Stimulated activated CD4-positive, alpha-beta T cell treated with anti-CD3 and anti-CD28 coated beads, Interleukin-15, amount 100 ng/mL, for 48 hours (primary cell): ENCODE data around the gene FCN1.

ENCODE experiments used
- DNase-seq, 2 donors: peaks; one replicate each; pipeline ENCODE4 v3.0.0-alpha.2; 2020; ENCODE audit warnings: low read depth in 2 of 2

The FCN1 gene

GRCh38 chr9:134951461-134951860 lies 33.7 kb upstream of the FCN1 start:
- no peak for DNase-seq

GRCh38 chr9:134950386-134951210 lies 32.9 kb upstream of the FCN1 start:
- DNase-seq, result no peak

GRCh38 chr9:134949681-134950385 lies 32.1 kb upstream of the FCN1 start:
- DNase-seq, result no peak

GRCh38 chr9:134948149-134948548 lies 30.4 kb upstream of the FCN1 start:
- DNase-seq, result no peak

- DNase-seq, result no peak
Observed at GRCh38 chr9:134947265-134947955, 29.7 kb upstream of the FCN1 start.

GRCh38 chr9:134946663-134947062 lies 29.0 kb upstream of the FCN1 start:
- DNase-seq, result no peak

GRCh38 chr9:134945509-134946275 lies 28.0 kb upstream of the FCN1 start:
- DNase-seq, result no peak

GRCh38 chr9:134944916-134945315 lies 27.2 kb upstream of the FCN1 start:
- no peak for DNase-seq

- no peak for DNase-seq
Observed at GRCh38 chr9:134944351-134944802, 26.7 kb upstream of the FCN1 start.

GRCh38 chr9:134943836-134944235 lies 26.1 kb upstream of the FCN1 start:
- DNase-seq, result no peak

- no peak for DNase-seq
Observed at GRCh38 chr9:134943411-134943810, 25.7 kb upstream of the FCN1 start.

- no peak for DNase-seq
Observed at GRCh38 chr9:134942788-134943184, 25.1 kb upstream of the FCN1 start.

- DNase-seq, result no peak
Observed at GRCh38 chr9:134942011-134942787, 24.5 kb upstream of the FCN1 start.

GRCh38 chr9:134940236-134941208 lies 22.8 kb upstream of the FCN1 start:
- no peak for DNase-seq

- DNase-seq, result no peak
Observed at GRCh38 chr9:134939836-134940235, 22.1 kb upstream of the FCN1 start.

GRCh38 chr9:134939080-134939733 lies 21.5 kb upstream of the FCN1 start:
- no peak for DNase-seq

- no peak for DNase-seq
Observed at GRCh38 chr9:134938346-134939079, 20.8 kb upstream of the FCN1 start.

- no peak for DNase-seq
Observed at GRCh38 chr9:134937566-134938345, 20.0 kb upstream of the FCN1 start.
